ENCODE measurements around the gene C10orf143.

Gene C10orf143

GRCh38 chr10:130052193-130052592, 58.4 kb downstream of the C10orf143 start:
- DNase-seq (ENCODE audit: low spot score): no peak

DNA sequence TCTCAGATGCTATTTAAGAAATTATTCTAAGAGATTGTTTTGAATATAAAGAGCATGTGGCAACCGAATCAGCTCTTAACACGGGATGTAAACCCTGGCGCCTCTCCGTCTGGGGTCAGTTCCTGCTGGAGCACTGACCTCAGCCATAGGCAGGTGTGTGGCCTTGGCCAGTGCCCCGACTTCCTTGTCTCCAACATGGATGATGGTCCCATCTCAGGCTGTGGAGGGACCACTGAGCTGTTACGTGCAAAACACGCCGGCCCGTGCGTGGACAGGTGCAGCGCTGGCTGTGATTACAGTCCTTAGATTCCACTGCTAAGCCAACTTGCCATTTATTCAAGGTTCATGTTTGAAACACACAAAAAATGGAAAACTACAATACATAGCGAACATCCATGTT, 59.9 kb downstream of the C10orf143 start:
- no peak for DNase-seq (ENCODE audit: low spot score)

- DNase-seq (ENCODE audit: low spot score): no peak
These were observed 60.6 kb downstream of the C10orf143 start for GRCh38 chr10:130049987-130050386.

DNA sequence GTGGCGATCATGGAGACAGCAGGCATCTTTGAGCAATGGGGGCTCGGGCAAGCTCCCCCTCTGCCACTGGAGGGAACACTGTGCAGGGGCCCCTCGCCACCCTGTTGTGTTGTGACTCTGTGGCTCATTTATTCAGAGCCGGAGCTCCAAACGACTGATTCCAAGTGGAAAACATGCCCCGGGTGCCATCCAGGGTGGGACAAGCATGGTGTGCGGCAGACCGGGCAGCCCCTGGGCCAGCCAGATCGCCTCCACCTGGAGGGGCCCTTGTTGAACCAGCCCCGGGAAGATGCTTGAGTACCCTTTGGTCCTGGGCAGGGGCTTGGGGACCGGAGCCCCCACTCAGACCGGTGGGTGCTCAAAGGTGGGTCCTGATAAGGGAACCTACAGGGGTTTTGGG, 61.4 kb downstream of the C10orf143 start:
- no peak for DNase-seq (ENCODE audit: low spot score)

DNA sequence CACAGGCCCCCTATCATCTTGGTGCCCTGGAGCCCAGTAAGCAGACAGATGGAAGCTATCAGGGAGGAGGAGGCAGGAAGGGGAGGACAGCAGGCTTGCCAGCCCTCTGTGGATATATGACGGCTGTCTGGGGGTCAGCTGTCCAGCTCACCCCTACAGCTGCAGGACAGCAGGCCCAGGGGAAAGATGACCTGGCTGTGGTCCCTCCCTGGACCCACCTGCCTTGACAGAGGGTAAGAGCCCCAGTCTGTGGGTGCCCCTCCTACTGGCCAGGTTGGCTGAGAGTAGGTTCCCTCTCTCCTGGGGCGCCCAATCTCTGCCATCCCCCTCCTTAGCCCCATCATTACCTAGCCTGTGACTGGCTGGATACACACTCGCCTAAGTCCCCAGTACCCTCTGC, 62.5 kb downstream of the C10orf143 start:
- no peak for DNase-seq (ENCODE audit: low spot score)

DNA sequence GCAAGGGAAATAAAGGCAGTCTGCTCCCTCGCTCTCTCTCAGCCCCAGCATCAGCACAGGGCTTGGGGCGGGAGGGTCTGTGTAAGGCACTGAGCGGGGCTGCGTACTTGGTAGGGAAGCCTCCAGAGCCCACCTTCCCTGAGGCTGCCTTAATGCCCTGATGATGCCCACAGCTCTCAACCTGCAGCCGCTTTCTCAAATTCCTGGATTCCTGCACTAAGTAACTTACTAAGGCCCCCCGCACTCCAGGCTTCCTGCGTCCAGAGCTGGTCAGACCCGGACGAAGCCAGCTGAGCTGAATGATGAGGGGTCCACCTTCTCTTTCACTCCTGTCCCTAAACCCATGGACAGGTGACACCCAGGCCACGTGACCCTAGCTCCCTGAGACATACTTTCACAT, 63.3 kb downstream of the C10orf143 start:
- DNase-seq (ENCODE audit: low spot score): no peak

- no peak for DNase-seq (ENCODE audit: low spot score)
These were observed 64.0 kb downstream of the C10orf143 start for GRCh38 chr10:130046591-130046990.

- no peak for DNase-seq (ENCODE audit: low spot score)
These were observed 64.8 kb downstream of the C10orf143 start for GRCh38 chr10:130045801-130046321.

DNA sequence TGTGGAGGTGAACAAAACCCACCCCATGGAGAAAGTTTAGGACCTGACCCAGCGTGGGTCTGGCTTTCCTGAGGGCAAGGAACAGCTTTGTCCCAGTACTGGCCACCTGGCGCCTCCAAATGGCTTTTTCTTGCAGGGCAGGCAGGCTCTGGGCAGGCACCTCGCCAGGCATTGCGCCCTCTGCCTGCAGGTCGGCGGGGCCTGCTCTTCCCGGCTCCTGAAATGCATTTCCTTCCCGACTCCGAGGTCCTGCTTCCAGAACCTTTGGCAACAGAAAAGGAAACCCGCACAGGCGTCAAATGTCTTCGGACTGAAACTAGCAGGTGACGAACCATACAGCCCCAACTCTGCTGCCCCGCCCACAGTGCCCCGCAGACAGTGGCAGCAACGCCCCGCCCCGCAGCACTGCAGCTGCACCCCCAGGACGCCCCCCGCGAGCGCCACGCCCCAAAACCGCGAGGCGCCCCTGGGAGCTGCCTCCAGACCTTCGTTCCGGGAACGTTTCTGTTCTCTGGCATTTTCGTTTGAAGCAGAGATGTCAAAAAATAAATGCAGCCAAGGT, 65.5 kb downstream of the C10orf143 start:
- DNase-seq (ENCODE audit: low spot score): no peak

GRCh38 chr10:130044067-130045061, 66.3 kb downstream of the C10orf143 start:
- DNase-seq (ENCODE audit: low spot score): no peak

GRCh38 chr10:130043491-130043890, 67.1 kb downstream of the C10orf143 start:
- no peak for DNase-seq (ENCODE audit: low spot score)

DNA sequence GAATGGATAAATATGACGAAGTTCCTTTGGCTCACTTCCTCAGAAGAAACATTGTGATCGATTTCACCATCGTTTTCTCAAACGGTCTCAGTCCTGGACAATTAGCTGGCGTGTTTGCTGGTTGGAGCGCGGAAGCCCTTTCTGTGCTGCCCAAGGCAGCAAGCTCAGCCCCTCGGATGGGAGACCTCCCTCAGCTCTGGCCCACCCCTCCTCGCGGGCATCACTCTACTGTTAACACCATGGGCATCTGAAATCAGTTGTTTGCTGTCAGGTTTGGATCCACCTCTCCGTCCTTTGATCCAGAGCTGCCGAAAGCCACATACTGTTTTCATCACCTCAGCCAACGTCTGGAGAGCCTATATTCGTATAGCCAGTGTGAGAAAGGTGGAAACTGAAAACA, 68.2 kb downstream of the C10orf143 start:
- DNase-seq (ENCODE audit: low spot score): no peak

GRCh38 chr10:130041451-130042371, 68.9 kb downstream of the C10orf143 start:
- DNase-seq (ENCODE audit: low spot score): no peak

GRCh38 chr10:130040817-130041330, 69.8 kb downstream of the C10orf143 start:
- DNase-seq (ENCODE audit: low spot score): no peak

- no peak for DNase-seq (ENCODE audit: low spot score)
These were observed 70.3 kb downstream of the C10orf143 start for GRCh38 chr10:130040351-130040750.

DNA sequence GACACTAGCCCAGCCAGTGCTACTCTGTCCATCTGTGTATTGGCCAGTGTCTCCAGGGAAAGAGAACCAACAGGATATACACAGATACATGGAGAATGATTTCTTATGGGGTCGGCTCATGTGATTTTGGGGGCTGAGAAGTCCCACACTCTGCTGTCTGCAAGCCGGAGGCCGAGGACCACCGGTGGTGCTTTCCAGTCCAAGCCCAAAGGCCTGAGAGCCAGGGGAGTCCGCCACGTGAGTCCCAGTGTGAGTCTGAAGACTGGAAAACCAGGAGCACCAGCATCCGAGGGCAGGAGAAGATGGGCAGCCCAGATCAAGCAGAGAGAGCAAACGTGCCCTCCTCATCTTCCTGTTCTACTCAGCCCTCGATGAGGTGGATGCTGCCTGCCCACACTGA, 71.5 kb downstream of the C10orf143 start:
- DNase-seq (ENCODE audit: low spot score): no peak

- DNase-seq (ENCODE audit: low spot score): no peak
These were observed 72.0 kb downstream of the C10orf143 start for GRCh38 chr10:130038611-130039109.

GRCh38 chr10:130038019-130038555, 72.5 kb downstream of the C10orf143 start:
- DNase-seq (ENCODE audit: low spot score): no peak

- DNase-seq (ENCODE audit: low spot score): no peak
These were observed 73.4 kb downstream of the C10orf143 start for GRCh38 chr10:130037169-130037661.

GRCh38 chr10:130036296-130037065, 74.1 kb downstream of the C10orf143 start:
- DNase-seq (ENCODE audit: low spot score): no peak
